GM21360 (cell line): Measurements from ENCODE around the gene WIPF2.
A peak's percentile ranks its signal among the peaks of the same experiment; 100 is the strongest.

Source experiments
- ATAC-seq: cut with Tn5 transposase; IDR thresholded peaks from one replicate; pipeline ENCODE4 v1.9.1; 2021; ENCODE audit warnings: mild to moderate bottlenecking, moderate library complexity; ENCODE audit not compliant: unreplicated experiment

WIPF2 gene, protein sequence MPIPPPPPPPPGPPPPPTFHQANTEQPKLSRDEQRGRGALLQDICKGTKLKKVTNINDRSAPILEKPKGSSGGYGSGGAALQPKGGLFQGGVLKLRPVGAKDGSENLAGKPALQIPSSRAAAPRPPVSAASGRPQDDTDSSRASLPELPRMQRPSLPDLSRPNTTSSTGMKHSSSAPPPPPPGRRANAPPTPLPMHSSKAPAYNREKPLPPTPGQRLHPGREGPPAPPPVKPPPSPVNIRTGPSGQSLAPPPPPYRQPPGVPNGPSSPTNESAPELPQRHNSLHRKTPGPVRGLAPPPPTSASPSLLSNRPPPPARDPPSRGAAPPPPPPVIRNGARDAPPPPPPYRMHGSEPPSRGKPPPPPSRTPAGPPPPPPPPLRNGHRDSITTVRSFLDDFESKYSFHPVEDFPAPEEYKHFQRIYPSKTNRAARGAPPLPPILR

DNA sequence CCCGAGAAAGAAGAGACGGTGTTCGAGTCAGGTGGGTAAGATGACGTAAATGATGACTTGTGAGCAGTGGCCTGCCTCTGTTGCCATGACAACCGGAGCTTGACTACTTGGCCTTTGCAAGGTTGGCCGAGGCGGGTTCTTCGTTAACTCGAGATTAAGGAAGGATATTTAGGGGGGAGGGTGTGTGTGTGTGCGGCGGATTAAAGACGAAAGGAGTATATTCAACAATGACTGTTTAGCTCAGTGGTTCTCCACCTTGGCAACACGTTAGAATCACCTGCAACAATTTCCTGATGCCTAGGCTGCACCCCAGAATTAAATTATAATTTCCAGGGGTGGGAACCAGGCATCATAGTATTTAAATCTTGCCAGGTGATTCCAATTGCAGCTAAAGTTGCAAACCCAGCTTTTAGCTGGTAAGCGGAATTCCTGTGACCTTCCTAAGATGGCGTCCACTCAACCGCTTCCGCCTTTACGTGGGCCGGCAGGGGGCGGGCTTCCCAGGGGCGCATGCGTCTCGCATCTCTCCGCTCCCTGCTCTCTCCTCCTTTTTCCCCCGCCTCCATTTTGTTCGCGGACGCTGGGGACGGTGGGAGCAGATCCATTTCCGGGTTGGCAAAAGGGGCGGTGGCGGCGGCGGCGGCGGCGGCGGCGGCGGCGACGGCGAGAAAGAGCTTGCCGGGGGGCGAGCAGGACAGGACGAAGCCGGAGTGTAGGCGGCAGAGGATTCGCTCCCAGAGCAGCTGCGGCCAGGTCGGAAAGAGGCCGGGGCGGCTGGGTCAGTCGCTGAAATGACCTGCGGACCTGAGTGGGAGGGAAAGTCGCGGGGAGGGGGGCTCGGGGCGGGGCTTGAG lies at the start of gene WIPF2:
Gene WIPF2 (plus strand): TSS at position 565 of the 854 bp plus-strand sequence. CDS start 37,156 bp downstream, outside the sequence.
- ATAC-seq: peak; percentile 80

DNA sequence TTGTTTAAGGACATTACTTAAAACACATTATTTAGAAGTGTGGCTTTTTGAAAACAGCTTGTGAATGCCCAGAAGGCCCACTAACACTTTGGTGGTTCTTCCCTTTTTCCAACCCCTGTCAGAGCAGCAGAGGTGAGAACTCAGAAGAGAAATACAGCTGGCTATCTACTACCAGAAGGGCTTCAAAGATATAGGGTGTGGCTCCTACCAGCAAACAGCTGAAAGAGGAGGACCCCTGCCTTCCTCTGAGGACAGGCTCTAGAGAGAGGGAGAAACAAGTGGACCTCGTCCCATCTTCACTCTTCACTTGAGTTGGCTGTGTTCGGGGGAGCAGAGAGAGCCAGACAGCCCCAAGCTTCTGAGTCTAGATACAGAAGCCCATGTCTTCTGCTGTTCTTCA lies 48.8 kb upstream of the WIPF2 start:
- ATAC-seq: no peak

DNA sequence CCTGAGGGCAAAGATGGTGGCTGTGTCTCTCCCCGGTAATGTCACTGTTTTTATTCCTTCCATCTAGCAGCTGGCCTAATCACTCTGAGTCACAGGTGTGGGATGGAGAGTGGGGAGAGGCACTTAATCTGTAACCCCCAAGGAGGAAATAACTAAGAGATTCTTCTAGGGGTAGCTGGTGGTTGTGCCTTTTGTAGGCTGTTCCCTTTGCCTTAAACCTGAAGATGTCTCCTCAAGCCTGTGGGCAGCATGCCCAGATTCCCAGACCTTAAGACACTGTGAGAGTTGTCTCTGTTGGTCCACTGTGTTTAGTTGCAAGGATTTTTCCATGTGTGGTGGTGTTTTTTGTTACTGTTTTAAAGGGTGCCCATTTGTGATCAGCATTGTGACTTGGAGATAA lies 47.4 kb upstream of the WIPF2 start:
- ATAC-seq: no peak

DNA sequence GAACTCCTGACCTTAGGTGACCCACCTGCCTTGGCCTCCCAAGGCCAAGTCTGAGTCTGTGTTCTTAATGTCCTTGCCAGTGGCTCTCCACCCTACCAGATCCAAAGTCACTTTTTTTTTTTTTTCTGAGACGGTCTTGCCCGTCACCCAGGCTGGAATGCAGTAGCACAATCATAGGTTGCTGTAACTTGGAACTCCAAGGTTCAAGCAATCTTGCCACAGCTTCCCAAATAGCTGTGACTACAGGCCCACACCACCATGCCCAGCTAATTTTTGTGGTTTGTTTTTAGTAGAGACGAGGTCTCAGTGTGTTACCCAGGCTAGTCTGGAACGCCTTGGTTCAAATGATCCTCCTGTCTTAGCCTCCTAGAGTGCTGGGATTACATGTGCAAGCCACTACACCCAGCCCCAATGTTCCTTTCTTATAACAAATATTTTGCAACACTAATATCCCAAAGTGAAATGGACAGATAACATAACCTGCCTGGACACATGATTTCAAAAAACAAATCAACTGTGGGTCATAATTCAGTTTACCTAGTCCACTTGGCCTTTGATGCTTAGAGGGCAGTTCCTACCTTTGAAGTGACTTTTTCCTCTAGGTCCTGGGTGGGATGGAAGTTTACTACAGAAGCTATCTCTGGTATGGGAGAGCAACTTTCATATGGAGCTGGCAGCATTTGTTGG lies 45.9 kb upstream of the WIPF2 start:
- ATAC-seq: no peak

DNA sequence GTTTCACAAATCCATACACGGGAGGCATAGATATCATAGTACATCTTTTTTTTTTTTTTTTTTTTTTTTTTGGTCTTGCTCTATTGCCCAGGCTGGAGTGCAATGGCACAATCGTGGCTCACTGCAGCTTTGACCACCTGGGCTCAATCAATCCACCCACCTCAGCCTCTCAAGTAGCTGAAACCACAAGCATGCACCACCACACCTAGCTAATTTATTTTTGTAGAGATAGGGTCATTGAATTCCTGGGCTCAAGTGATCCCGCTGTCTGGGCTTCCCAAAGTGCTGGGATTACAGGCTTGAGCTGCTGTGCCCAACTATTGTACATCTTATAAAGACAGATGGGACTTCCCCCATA lies 45.3 kb upstream of the WIPF2 start:
- ATAC-seq: no peak

DNA sequence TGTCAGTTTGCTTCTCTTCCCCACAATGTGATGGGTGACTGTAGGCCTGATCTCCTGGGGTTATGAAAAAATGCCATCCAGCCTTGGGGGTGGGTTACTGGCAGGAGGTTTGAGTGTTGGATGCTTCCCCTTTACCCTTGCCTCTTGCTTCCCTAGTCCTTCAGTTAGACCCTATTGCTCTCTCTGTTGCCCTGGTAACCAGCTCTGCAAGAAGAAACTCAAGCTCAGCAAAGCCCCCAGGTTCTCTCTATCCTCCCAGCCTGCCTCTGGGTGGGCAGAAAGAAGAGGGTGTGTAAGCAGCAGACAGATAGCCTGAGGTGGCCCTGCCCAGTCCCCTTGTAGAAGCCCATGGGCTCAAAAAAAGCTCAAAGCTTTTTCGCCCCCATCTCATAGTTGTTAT lies 44.6 kb upstream of the WIPF2 start:
- ATAC-seq: no peak

DNA sequence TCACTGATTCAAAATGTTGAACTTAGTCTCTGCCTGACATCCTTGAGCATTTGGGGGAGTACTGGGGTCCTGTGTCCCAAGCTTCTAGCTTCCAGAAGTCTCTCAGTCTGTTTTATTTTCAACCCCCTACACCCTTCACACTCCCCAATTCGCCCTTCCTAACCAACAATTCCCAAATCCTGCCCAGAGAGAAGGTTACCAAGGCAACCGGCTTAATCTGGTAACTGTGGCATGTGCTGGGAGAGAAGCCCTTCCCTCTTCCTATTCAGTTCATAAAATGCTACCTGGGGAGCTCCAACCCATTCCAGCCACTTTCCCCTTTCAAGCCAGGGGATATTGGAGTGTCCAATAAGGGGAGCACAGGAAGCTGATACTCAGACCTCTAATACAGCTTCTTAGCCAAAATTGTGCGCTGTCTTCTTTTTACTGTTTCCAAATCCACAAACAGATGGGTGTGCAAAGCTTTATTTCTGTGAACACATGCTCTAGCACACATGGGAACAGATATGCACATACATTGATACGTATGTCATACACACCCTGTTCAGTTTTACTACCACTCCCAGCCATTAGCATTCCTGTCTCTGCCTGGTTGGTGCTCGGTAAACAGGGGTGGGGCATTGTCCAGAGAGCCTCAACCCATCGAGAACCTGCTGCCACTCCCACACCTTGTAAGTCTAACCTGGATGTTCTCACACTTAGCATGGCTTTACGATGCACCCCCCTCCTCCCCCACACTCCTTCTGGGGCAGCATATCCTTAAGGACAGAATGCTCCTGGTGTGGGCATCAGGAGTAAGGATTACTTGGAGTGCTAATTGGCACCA lies 43.0 kb upstream of the WIPF2 start:
- ATAC-seq: no peak

DNA sequence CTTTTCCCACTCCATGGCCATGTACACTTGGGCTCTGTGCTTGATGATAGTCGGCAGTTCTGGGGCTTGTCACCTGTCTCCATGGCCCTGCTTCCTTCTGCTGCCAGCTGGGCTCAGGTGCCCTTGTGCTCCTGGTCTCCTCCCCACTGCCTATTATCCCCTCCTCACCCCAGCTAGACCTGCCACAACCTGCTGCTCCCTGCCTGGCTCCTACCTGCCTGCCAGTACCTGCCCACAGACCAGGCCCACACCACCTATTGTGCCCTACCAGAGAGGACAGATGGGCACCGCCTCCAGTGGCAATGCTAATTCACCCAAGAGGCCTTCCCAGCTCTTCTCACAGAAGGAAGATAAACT lies 42.4 kb upstream of the WIPF2 start:
- ATAC-seq: no peak

DNA sequence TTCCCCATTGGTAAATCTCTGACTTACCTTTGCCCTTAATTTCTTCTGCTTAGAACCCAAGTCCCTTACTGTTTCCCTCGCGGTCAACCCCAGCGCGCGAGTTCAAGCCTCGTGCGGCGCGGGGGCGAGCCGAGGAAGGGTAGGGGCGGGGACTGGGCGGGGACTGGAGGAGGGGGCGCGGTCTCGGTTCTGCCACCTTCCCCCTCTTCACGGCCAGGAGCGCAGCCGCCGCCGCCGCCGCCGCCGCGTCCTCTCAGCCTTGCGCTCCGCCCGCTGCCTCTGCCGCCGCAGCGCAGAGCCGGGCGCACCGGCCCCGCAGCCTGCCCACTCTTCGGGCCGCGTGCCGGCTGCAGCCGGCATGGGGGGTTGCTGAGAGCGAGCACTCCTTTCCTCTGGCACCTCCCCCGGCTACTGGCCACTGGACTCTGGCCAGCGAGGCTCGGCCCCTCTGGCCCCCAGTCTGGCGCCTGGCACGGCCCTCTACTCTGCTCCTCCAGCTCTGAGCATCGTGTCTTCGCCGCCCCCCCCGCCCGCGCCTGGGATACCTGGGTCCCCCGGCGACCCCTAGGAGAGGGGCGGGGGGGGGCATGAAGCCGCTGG lies 41.7 kb upstream of the WIPF2 start, which contains the start of gene RAPGEFL1:
Gene RAPGEFL1 (plus strand): TSS at position 196 of the 600 bp plus-strand sequence. CDS start 392 bp downstream, at position 588.
- no peak for ATAC-seq

DNA sequence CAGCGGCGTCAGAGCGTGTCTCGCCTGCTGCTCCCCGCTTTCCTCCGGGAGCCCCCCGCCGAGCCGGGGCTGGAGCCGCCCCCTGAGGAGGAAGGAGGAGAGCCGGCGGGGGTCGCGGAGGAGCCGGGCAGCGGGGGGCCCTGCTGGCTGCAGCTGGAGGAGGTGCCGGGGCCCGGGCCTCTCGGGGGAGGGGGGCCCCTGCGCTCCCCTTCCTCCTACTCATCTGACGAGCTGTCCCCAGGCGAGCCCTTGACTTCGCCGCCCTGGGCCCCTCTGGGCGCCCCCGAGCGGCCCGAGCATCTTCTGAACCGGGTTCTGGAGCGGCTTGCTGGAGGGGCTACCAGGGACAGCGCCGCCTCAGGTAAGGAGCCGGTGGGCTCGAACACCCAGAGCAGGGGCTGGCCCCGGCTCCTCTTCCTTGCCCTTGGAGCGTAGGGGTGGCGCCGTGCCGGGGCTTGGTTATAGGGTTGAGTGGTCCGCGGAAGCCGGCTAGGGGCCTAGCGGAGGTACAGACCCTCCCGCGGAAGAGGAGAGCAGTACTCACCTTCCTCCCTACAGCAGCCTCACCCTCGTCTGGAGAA lies 41.0 kb upstream of the WIPF2 start:
- no peak for ATAC-seq

DNA sequence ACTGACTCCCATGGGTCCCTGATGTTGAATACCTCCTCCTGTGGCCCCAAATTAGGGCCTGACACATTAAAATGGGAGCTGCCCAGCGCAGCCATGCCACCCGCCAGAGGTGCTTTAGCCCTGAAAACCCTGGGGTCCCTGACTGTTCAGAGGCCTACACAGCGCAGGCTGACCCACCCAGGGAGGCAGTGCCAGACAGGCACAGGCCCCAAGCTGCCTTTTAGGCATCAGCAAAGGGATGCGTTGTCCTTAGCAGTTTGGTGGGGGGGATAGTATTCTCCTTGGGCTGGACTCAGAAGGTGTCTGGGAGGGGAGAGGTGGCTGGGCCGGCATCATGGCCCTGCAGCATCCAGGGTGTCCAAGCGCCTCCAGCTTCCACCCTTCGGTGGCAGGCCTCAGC lies 40.4 kb upstream of the WIPF2 start:
- ATAC-seq: no peak

DNA sequence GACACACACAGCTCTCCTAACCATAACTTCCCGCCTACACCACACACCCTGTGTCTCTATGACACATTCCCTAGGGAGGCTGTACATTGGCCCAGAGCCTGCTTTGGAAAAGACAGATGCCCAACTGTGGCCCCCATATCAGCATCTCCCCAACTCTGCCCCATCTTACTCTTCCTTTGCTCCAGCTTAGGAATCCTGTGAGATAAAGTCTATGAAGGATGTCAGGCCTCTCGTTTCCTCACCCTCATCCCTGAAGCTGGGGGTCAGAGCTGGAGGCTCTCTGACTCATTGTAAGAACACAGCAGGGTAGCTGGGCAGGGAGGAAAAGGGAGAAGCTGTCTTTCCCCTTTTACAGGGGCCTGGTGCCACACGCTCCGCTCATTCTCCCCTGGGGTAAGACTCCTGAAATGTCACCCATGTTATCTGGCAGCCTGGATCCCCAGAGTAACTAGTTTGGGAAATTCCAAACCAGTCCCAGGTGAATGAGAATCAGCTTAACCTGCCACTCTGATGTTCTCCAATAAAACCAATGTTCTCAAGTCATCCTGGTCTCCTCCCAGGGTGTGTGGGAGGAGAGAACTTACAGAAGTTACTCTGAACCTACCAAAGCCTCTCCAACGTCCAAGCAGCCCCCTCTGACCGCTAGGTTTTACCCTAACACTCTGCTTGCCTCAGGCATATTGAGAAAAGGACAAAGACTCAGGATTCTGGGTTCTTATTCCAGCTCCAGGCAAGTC lies 39.0 kb upstream of the WIPF2 start:
- no peak for ATAC-seq

DNA sequence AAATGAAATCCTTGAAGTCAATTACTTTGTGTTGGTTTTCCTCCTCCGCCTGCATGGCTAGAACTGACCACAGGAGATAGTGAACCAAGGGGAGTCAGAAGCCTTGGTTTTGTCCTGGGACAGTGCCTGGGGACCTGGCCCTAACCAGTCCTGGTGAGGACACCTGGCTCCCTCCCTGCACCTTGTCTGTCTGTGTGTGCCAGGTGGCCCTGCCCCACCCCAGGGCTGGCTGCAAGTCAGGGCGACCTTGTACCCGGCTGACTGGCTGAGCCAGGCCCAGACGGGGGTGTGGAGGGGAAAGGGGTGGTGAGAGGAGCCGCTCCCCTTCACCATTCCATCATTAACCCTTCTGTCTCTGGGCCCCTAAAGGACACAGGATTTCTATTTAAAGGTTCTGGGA lies 38.4 kb upstream of the WIPF2 start:
- no peak for ATAC-seq

DNA sequence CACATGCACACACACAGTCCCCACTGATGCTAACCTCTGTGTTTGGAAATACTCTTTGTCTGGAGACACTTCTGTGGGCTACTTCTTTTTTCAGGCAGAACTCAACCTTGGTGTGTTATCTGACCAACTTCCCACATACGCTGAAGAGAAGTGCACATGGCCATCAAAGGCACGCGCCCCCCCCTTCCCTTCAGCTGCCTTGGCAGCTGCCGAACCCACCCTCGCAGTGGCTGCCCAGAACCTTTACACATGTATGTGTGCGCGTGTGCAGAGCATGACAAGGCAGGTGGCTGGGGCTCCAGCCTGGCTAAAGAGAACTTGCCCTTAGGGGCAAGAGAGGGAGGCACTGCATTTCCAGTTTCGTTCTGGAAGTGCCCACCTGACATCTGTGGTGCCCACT lies 37.9 kb upstream of the WIPF2 start:
- ATAC-seq: no peak

DNA sequence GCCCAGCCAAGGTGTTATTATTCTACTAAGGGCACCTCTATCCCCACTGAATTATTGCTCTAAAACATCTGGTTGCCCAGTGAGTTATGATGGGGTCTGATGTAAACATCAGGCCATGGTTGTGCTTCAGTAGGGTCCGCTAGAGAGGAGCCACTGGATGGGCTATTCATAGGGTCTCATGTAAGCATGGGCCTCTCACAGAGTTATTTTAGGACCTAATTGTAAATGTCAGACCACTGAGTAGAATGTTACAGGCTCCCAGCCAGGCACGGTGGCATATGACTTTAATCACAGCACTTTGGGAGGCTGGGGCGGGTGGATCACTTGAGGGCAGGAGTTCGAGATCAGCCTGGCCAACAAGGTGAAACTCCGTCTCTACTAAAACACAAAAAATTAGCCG lies 36.5 kb upstream of the WIPF2 start:
- ATAC-seq: no peak

DNA sequence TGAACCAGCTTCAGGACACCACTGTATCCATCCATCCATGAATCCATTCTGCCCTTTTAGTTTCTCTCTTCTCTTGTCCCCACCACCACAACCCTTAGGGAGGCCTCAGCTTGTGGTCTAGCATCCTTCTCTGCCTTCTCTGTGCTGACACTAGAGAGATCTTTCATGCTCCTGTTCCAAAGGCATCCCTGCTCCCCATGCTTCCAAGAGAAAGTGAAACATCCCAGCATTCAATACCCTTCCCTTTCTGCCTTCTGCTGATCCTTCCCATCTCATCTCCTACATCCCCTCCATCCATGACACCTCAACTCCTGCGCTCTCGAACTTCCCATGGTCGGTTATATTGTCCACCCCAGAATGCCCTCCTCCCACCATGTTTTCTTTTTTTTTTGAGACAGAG lies 31.9 kb upstream of the WIPF2 start:
- ATAC-seq: no peak

DNA sequence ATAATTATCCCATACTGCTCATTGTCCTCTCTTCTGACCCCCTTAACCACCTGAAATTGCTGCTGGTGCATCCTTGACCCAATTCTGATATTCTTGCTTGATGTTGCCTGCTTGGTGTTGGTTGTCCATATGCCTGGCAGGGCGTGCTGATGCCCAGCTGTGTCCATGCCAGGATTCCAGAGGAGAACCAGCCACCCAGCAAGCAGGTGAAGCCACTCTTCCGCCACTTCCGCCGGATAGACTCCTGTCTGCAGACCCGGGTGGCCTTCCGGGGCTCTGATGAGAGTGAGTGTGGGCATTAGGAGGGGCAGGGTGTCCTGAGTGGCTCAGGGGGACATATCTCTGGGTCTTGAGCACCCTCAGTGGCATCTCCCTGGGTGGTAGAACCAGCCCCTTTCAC lies 30.4 kb upstream of the WIPF2 start:
- no peak for ATAC-seq

DNA sequence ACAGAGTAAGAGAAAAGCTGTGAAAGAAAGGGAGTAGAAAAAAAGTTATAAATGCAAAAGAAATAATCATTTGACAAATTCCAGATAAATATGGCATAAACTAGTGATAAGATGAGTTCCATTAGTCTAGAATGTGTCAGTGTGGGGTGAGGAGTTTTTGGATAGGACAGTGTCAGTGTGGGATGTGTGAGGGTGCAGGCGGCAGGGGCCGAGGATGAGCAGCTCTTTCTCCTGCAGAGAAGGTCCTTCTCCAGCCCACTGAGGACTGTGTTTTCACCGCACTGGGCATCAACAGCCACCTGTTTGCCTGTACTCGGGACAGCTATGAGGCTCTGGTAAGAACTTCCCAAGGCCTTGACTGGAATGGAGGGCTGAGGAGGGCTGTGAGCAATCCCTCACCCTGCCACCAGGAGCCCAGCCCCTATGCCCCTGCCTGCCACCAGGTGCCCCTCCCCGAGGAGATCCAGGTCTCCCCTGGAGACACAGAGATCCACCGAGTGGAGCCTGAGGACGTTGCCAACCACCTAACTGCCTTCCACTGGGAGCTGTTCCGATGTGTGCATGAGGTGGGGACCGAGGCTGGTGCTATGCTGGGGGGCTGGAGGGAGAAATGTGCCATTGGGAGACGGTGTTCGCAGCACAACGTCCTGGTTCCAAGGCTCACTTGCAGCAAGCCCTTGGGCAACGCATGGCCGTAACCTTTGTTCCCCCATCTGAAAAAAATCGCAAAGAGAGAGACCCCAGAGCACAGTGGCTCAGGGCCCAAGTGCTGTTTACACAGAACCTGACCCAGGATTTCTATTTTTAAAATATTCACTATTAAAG lies 28.7 kb upstream of the WIPF2 start:
- no peak for ATAC-seq
